ENCODE data around the gene XPO5.

GRCh38 chr6:43608310-43608763, 32.5 kb upstream of the XPO5 start:
- no peak for TF ChIP-seq POLR2A (IDR thresholded peaks at IDR 0.05)
- TF ChIP-seq, protein P1, sequence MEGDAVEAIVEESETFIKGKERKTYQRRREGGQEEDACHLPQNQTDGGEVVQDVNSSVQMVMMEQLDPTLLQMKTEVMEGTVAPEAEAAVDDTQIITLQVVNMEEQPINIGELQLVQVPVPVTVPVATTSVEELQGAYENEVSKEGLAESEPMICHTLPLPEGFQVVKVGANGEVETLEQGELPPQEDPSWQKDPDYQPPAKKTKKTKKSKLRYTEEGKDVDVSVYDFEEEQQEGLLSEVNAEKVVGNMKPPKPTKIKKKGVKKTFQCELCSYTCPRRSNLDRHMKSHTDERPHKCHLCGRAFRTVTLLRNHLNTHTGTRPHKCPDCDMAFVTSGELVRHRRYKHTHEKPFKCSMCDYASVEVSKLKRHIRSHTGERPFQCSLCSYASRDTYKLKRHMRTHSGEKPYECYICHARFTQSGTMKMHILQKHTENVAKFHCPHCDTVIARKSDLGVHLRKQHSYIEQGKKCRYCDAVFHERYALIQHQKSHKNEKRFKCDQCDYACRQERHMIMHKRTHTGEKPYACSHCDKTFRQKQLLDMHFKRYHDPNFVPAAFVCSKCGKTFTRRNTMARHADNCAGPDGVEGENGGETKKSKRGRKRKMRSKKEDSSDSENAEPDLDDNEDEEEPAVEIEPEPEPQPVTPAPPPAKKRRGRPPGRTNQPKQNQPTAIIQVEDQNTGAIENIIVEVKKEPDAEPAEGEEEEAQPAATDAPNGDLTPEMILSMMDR (IDR thresholded peaks at IDR 0.05) = peak; percentile 61 to 79 (median 66)

Measured in adrenal gland (tissue), 5 donors.